HG02759 (cell line): Measurements from ENCODE around the gene CACNB1.

Experiments used
- ATAC-seq: cut with Tn5 transposase; IDR thresholded peaks from one replicate; pipeline ENCODE4 v1.9.1; 2021; ENCODE audit warnings: mild to moderate bottlenecking, moderate library complexity; ENCODE audit not compliant: unreplicated experiment

The CACNB1 gene

GRCh38 chr17:39225959-39226683 lies 28.7 kb upstream of the CACNB1 start:
- ATAC-seq: no peak

- no peak for ATAC-seq
Observed at GRCh38 chr17:39225308-39225958, 28.0 kb upstream of the CACNB1 start, which contains the start of gene STAC2. TSS of gene STAC2 (minus strand) at chr17:39225945. CDS start at chr17:39225502, 443 bp downstream.

- no peak for ATAC-seq
Observed at GRCh38 chr17:39224778-39225307, 27.4 kb upstream of the CACNB1 start.

GRCh38 chr17:39223907-39224777 lies 26.7 kb upstream of the CACNB1 start:
- ATAC-seq: no peak

- no peak for ATAC-seq
Observed at GRCh38 chr17:39222866-39223834, 25.7 kb upstream of the CACNB1 start.

- no peak for ATAC-seq
Observed at GRCh38 chr17:39222151-39222550, 24.7 kb upstream of the CACNB1 start.

- no peak for ATAC-seq
Observed at GRCh38 chr17:39221572-39221971, 24.1 kb upstream of the CACNB1 start.

GRCh38 chr17:39219647-39220154 lies 22.2 kb upstream of the CACNB1 start:
- no peak for ATAC-seq

- no peak for ATAC-seq
Observed at GRCh38 chr17:39218906-39219305, 21.4 kb upstream of the CACNB1 start.

- no peak for ATAC-seq
Observed at GRCh38 chr17:39217734-39218369, 20.4 kb upstream of the CACNB1 start.

- no peak for ATAC-seq
Observed at GRCh38 chr17:39213852-39214251, 16.4 kb upstream of the CACNB1 start.

- no peak for ATAC-seq
Observed at GRCh38 chr17:39212841-39213480, 15.5 kb upstream of the CACNB1 start.

GRCh38 chr17:39212195-39212810 lies 14.8 kb upstream of the CACNB1 start:
- ATAC-seq: no peak

- no peak for ATAC-seq
Observed at GRCh38 chr17:39210093-39210434, 12.6 kb upstream of the CACNB1 start.

- no peak for ATAC-seq
Observed at GRCh38 chr17:39209317-39210092, 12.0 kb upstream of the CACNB1 start.

- peak; percentile 51 for ATAC-seq
Observed at GRCh38 chr17:39208893-39209292, 11.4 kb upstream of the CACNB1 start.

- no peak for ATAC-seq
Observed at GRCh38 chr17:39208136-39208535, 10.7 kb upstream of the CACNB1 start.

- no peak for ATAC-seq
Observed at GRCh38 chr17:39205112-39205526, 7.7 kb upstream of the CACNB1 start.
